GM19397 (cell line): Measurements from ENCODE around the gene TAF8.

Experiments used
- ATAC-seq: cut with Tn5 transposase; IDR thresholded peaks from one replicate; pipeline ENCODE4 v1.9.1; 2021; ENCODE audit warnings: mild to moderate bottlenecking, moderate library complexity; ENCODE audit not compliant: unreplicated experiment

Gene TAF8

DNA sequence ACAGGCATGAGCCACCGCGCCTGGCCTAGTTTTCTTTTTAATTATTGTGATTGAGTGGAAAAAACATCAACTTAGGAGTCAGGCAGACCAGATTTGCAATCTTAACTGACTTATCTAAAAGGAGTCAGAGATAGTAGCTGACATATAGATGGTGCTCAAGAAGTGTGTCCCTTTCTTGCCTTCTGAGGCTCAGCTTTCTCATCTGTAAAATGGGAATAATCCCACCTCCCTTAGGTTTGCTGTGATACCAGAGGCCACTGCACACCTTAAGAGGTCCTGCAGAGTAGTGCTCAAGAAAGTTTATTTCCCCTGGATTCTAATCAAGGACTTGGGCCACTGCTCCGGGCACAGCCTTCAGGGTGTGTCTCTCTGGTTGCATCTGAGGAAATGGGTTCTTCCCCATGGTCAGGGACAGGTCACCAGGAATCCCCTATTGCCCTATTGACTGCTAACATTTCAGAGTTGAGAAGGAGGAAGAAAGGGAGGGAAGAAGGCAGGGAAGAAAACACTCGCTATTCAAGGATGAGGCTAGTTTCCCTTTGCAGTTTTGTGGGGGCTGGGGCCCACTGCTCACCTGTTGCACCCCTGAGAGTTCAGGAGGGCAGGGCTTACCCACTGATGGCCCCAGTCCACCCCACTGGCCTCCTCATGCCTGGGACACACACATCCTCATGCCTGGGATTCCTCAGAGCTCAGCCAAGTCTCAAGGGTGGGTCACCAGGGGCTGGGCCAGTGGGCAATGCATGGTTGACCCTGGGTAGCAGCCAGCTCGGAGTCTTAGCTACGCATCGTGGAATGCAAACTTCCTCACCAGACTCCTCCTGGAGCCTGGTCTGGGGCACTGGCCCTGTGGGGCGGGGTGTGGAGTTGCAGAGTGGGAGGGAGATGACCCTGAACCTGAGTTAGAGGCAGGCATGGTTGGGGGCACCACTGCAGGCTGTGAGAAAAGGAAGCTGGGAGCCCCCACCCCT is 70.9 kb downstream of the TAF8 start:
- ATAC-seq, result no peak

DNA sequence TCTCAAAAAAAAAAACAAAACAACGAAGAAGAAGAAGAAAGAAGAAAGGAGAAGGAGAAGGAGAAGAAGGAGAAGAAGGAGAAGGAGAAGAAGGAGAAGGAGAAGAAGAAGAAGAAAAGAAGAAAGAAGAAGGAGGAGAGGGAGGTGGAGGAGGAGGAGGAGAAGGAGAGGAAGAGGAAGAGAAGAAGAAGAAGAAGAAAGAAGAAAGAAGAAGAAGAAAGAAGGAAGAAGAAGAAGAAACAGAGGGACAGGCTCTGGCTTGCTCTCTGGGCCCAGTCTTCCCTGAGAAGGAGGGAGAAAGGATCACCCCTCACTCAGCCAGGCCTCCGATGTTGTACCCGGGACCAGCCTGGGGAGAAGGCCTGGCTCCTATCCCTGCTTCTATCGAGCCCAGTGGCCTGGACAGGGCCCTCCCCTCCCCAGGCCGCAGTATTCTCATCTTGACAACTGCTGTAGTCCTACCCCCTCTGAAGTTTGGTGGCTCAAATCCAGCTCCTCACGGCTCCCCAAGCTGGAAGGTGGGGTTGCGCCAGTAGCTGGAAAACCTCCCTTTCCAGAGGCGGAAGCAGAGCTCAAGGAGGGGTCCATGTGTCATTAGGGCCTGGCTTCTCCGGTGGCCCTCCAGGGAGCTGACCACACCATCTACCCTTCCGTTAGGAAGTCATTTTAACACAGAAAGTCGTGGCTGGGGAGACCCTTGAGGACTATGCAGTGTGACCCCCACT is 73.2 kb downstream of the TAF8 start:
- no peak for ATAC-seq

DNA sequence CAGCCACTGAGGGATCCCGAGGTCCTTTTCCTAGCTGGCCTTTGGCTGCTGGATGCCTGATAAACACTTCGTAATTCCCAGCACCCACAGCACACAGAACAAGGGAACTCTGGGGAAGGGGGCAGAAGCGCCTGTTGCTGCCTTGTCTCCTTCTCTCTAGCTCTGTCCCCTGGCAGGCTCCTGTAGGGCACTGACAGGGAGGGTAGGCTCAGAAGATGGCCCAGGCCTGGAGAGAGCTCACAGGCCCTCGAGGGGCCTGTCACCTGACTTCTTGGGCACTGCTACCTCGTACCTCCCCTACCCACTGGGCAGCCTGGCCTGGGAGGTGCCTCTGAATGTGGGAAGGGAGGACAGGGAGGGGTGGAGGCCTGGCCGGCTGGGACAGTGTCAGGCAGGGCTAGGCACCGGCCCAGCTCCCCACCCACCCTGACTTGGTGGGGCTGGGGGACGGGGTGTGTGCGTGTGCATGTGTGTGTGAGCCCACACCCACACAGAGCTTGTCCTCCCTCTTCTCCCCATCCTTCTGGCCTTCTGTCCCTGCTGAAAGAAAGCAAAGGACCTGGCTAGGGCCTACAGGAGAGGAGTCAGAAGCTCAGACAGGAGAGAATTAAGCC is 74.0 kb downstream of the TAF8 start:
- no peak for ATAC-seq

DNA sequence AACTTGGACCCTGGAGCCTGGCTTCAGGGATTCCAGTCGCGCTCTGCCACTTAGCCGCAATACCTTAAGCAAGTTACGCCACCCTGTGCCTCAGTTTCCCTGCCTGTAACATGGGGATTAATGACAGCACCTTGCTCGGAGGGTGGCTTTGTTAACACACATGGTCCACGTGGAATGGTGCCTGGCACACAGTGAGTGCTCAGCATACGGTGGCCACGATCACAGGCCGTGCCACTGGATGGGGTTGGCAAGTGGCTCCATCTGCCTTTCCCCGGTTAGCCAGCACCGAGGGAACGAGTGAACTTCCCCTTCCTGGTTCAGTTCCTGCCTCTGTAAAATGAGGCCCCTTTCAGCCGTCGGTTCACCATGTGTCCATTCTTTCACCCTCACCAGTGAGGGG is 74.9 kb downstream of the TAF8 start:
- no peak for ATAC-seq

DNA sequence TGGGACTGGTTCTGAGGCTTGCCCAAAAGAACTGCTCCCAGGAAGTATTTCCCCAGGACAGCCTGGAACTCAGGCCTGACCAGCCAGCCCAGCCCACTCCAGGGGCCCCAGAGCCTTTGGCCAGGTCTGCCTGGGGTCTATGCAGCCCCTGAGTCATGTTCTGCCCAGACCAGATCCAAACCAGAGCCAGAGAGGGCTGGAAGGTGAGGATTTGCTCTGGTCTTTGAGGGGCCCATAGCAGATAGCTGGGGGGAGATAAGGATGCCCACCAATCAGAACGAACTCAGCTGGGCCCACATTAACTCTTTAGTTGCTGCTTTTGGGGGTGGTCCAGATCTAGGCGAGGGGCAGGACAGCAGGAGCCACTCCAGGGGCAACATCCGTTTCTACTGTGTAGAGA is 75.3 kb downstream of the TAF8 start:
- no peak for ATAC-seq

DNA sequence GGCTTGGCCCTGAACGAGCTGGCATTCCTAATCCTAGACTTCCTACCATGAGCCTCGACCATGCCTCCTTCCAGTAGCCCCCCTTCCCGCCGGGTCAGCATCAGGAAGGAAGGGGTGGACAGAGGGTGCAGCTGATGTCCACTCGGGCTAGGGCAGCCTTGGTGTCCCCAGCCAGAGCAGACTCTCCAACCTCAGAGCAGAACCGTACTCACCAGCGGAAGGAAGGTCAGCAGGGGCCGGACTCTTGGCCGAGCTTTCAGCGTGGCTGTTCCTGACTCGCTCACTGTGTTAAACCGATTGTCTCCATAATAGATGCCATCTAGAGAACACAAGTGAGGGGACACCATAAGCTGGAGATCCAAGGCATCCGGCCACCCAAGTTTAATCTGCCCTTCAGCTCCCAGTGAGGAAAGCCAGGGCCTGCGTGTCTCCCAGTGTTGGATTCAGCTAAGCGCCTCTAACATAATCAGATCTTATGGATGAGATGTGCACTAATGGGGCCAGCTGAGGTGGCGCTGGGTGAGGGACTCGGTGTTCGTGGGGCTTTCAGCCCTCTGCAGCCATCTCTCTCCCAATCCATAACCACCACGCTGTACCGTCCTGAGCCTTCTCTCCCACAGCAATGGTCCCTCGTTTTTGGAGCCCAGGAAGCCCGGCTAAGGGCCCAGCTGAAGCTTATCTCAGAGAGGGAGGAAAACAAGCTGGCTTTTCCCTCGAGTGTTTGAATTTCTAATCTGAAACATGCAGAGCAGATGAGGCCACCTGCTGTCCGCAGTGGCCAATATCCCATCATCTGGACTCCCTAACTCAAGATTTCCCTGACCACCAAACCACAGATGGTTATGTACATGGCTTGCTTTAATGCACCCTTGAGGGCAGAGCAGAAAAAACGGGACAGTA is 78.4 kb downstream of the TAF8 start:
- ATAC-seq, result no peak

DNA sequence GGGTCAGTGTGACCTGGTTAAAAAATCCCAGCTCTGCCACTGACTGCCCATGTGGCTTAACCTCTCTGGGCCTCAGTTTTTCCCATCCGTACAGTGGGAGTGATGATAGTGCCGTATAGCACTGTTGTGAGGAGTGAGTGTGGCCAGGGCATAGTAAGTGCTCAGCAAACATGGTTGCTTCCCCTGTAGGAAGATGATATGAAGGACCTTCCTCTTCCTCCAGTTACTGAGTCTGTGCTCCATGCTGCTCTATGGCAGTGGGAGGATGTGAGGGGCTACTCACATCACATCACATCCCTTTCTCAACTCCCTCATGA is 79.0 kb downstream of the TAF8 start:
- ATAC-seq, result no peak

DNA sequence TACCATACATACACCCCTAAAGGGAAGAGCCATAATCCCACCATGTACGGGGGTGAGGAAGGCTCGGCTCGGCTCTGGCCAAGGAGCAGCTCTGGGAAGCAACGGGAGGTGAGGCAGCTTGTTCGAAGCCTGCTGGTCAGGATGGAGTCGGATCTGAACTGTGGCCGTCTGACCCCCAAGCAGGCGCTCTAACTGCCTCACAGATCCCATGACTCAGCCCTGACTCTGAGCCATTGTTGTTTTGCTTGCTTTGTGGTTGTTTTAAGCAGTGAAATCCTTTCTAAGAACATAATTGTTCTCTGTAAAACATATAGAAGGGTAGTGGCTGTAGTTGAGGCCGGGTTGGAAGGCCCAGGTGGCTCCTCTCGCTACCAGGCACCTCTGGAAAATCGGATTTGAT is 81.2 kb downstream of the TAF8 start:
- ATAC-seq, result no peak

DNA sequence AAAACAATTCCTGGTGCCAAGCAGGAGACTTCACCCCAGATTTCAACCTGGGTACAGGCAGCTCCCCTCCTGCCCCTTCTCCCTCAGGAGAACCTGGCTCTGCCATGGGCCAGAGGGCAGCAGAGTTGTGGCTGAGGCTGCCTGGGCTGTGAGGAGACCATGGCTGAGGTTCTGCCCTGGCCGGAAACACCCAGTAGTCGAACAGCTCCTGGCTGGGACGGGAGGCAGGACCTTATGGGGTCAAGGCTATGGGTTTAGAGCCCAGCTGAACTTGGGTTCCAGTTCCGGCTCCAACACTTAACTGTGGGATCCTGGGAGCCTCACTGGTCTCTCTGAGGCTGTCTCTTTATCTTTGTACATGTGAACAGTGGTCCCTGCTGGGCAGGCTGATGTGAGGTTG is 83.6 kb downstream of the TAF8 start:
- ATAC-seq, result no peak

DNA sequence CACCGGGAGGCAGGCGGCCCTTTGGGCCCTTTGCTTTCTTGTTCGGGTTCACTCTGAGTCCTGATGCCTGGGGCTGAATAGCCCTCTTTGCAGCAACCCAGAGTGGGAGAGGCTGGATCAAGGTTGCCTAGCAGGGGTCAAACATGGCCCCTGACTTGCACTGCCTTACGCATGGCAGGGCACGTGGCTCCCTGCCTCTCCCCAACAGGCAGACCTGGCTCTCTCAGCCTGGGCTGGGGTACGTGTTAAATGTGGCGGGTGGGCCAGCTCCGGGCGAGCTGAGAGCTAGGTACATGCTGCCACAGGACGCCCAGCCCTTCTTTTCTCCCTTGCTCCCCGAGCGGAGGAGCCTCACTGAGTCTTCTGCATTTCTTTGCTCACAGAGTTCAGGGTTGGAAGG is 84.8 kb downstream of the TAF8 start:
- no peak for ATAC-seq

DNA sequence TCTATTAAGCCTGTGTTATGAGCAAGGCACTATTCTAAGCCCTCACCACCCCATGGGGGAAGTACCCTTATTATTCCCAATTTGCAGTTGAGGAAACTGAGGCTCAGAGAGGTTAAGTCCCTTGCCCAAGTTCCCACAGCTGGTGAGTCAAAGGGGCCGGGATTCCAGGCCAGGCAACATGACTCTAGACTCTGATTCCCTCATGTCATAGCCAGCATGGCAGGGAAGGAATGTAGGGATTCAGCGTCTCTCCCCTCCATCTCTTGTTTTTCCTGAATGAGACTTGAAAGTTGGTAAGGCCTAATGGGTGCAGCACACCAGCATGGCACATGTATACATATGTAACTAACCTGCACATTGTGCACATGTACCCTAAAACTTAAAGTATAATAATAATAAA is 85.4 kb downstream of the TAF8 start:
- no peak for ATAC-seq

DNA sequence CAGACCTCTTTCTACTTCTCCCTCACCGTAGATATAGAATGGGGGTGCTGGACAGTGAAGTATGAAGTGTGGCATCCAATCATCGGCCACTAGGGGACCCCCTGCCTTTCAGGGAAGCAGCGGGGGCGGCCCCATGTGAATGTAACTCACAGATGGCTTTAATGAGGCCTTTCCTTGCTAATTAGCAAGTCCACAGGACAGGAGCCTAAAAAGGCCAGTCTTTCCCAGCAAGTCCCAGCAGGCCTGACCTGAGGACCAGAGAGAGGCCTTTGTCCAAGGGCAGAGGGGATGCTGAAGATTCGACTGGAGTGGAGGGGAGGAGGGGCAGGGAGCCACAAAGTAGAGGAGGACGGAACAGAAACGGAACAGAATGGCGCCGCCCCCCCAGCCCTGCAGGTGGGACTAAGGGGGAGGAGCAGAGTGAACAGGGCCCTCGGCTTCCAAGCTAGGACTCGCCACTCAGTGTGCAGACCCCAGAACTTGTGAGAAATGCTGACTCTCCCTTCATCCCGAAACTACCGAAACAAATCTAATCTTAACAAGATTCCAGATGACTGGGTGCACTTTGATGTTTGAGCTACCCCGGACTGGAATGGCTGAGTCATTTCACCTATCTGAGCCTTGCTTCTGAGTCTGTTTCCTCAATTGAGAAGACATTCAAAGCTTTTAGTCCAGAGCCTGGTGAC is 86.3 kb downstream of the TAF8 start:
- no peak for ATAC-seq
